ENCODE measurements around the gene ANKFY1.

DNA sequence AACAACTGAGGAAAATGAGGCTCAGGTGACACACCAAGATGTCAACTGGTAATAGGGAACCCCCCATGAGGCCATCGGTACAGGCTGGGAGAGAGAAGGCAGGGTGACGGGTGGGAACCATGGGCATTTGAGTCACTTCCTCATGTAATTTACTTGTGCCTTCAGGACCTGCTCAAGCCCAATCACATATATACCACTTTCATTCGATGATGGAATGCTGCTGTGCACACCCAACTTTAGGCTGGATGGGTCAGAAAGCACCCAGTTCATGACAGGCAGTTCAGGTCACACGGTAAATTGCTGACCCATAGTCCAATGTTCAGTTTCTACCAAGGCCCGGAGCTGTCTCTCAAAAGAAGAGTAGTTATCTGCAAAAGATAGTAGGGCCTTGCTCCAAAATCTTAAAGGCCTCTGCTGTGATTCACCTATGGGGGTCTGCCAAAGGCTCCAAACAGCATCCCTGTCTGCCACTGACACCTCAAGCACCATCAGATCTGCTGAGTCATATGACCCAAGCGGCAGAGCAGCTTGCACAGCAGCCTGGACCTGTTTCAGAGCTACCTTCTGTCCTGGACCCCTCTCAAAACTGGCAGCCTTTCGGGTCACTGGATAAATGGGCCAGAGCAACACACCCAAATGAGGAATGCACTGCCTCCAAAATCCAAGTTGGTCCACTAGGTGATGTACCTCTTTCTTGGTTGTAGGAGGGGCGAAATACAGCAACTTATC is 145.6 kb downstream of the ANKFY1 start:
- TF ChIP-seq, protein P1, sequence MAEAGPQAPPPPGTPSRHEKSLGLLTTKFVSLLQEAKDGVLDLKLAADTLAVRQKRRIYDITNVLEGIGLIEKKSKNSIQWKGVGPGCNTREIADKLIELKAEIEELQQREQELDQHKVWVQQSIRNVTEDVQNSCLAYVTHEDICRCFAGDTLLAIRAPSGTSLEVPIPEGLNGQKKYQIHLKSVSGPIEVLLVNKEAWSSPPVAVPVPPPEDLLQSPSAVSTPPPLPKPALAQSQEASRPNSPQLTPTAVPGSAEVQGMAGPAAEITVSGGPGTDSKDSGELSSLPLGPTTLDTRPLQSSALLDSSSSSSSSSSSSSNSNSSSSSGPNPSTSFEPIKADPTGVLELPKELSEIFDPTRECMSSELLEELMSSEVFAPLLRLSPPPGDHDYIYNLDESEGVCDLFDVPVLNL (CRISPR knock-in tag; IDR thresholded peaks at IDR 0.05; ENCODE audit: borderline replicate concordance, low read depth) = no peak
- TF ChIP-seq ELF4 (CRISPR knock-in tag; IDR thresholded peaks at IDR 0.05; ENCODE audit: low read depth) = no peak
- TF ChIP-seq, protein P2, sequence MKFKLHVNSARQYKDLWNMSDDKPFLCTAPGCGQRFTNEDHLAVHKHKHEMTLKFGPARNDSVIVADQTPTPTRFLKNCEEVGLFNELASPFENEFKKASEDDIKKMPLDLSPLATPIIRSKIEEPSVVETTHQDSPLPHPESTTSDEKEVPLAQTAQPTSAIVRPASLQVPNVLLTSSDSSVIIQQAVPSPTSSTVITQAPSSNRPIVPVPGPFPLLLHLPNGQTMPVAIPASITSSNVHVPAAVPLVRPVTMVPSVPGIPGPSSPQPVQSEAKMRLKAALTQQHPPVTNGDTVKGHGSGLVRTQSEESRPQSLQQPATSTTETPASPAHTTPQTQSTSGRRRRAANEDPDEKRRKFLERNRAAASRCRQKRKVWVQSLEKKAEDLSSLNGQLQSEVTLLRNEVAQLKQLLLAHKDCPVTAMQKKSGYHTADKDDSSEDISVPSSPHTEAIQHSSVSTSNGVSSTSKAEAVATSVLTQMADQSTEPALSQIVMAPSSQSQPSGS (CRISPR knock-in tag; IDR thresholded peaks at IDR 0.05; ENCODE audit: borderline replicate concordance, low read depth) = no peak
- no peak for TF ChIP-seq ZNF416 (CRISPR knock-in tag; IDR thresholded peaks at IDR 0.05)
- TF ChIP-seq, protein P3, sequence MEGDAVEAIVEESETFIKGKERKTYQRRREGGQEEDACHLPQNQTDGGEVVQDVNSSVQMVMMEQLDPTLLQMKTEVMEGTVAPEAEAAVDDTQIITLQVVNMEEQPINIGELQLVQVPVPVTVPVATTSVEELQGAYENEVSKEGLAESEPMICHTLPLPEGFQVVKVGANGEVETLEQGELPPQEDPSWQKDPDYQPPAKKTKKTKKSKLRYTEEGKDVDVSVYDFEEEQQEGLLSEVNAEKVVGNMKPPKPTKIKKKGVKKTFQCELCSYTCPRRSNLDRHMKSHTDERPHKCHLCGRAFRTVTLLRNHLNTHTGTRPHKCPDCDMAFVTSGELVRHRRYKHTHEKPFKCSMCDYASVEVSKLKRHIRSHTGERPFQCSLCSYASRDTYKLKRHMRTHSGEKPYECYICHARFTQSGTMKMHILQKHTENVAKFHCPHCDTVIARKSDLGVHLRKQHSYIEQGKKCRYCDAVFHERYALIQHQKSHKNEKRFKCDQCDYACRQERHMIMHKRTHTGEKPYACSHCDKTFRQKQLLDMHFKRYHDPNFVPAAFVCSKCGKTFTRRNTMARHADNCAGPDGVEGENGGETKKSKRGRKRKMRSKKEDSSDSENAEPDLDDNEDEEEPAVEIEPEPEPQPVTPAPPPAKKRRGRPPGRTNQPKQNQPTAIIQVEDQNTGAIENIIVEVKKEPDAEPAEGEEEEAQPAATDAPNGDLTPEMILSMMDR (IDR thresholded peaks at IDR 0.05) = no peak
- TF ChIP-seq ETV6 (CRISPR knock-in tag; IDR thresholded peaks at IDR 0.05) = no peak
- no peak for TF ChIP-seq ZNF232 (CRISPR knock-in tag; IDR thresholded peaks at IDR 0.05)
- no peak for TF ChIP-seq CBFB (CRISPR knock-in tag; IDR thresholded peaks at IDR 0.05; ENCODE audit: low read depth)
- TF ChIP-seq, protein P4, sequence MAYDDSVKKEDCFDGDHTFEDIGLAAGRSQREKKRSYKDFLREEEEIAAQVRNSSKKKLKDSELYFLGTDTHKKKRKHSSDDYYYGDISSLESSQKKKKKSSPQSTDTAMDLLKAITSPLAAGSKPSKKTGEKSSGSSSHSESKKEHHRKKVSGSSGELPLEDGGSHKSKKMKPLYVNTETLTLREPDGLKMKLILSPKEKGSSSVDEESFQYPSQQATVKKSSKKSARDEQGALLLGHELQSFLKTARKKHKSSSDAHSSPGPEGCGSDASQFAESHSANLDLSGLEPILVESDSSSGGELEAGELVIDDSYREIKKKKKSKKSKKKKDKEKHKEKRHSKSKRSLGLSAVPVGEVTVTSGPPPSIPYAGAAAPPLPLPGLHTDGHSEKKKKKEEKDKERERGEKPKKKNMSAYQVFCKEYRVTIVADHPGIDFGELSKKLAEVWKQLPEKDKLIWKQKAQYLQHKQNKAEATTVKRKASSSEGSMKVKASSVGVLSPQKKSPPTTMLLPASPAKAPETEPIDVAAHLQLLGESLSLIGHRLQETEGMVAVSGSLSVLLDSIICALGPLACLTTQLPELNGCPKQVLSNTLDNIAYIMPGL (CRISPR knock-in tag; IDR thresholded peaks at IDR 0.05) = no peak
- no peak for TF ChIP-seq MYBL2 (CRISPR knock-in tag; IDR thresholded peaks at IDR 0.05)
- TF ChIP-seq, protein P5, sequence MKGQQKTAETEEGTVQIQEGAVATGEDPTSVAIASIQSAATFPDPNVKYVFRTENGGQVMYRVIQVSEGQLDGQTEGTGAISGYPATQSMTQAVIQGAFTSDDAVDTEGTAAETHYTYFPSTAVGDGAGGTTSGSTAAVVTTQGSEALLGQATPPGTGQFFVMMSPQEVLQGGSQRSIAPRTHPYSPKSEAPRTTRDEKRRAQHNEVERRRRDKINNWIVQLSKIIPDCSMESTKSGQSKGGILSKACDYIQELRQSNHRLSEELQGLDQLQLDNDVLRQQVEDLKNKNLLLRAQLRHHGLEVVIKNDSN (CRISPR knock-in tag; IDR thresholded peaks at IDR 0.05) = no peak
- TF ChIP-seq TCF7 (CRISPR knock-in tag; IDR thresholded peaks at IDR 0.05; ENCODE audit: low read depth) = no peak
- TF ChIP-seq NR3C1 (CRISPR knock-in tag; conservative IDR thresholded peaks at IDR 0.05; ENCODE audit: low read depth) = no peak
